ENCODE measurements around the gene IRAK1.

IRAK1 gene

GRCh38 chrX:154022108-154022507 lies 2.4 kb upstream of the IRAK1 start:
- no peak for DNase-seq (ENCODE audit: low read depth, low spot score)
- in situ Hi-C loops (cut with HindIII; ENCODE audit: low sequenced_read_pairs) = no loop called here
- no peak for TF ChIP-seq CTCF (IDR thresholded peaks at IDR 0.05; ENCODE audit: low read depth, low read length)
- H3K4me3 ChIP-seq (ENCODE audit: low read depth, low read length) = no peak overlapping the region

- in situ Hi-C loops (cut with HindIII; ENCODE audit: low sequenced_read_pairs) = no loop called here
- H3K4me3 ChIP-seq (ENCODE audit: low read depth, low read length) = no peak overlapping the region
- TF ChIP-seq CTCF (IDR thresholded peaks at IDR 0.05; ENCODE audit: low read depth, low read length) = no peak
- peak; percentile 59 for DNase-seq (ENCODE audit: low read depth, low spot score)
Measured at GRCh38 chrX:154021131-154021611, 1.5 kb upstream of the IRAK1 start.

GRCh38 chrX:154020536-154021115 lies 924 bp upstream of the IRAK1 start:
- peak overlapping the region; percentile 35 for H3K4me3 ChIP-seq (ENCODE audit: low read depth, low read length)
- TF ChIP-seq CTCF (IDR thresholded peaks at IDR 0.05; ENCODE audit: low read depth, low read length) = no peak
- no peak for DNase-seq (ENCODE audit: low read depth, low spot score)
- in situ Hi-C loops (cut with HindIII; ENCODE audit: low sequenced_read_pairs) = no loop called here

- no peak for DNase-seq (ENCODE audit: low read depth, low spot score)
- H3K4me3 ChIP-seq (ENCODE audit: low read depth, low read length) = peak overlapping the region; percentile 51
- in situ Hi-C loops (cut with HindIII; ENCODE audit: low sequenced_read_pairs) = no loop called here
- no peak for TF ChIP-seq CTCF (IDR thresholded peaks at IDR 0.05; ENCODE audit: low read depth, low read length)
Measured at GRCh38 chrX:154019061-154019621, 561 bp downstream of the IRAK1 start.

- no peak for DNase-seq (ENCODE audit: low read depth, low spot score)
- in situ Hi-C loops (cut with HindIII; ENCODE audit: low sequenced_read_pairs) = no loop called here
- no peak for TF ChIP-seq CTCF (IDR thresholded peaks at IDR 0.05; ENCODE audit: low read depth, low read length)
- H3K4me3 ChIP-seq (ENCODE audit: low read depth, low read length) = peak overlapping the region; percentile 51
Measured at GRCh38 chrX:154018518-154019060, 1.1 kb downstream of the IRAK1 start.

GRCh38 chrX:154017766-154018517 lies 1.8 kb downstream of the IRAK1 start:
- DNase-seq (ENCODE audit: low read depth, low spot score) = no peak
- in situ Hi-C loops (cut with HindIII; ENCODE audit: low sequenced_read_pairs) = no loop called here
- TF ChIP-seq CTCF (IDR thresholded peaks at IDR 0.05; ENCODE audit: low read depth, low read length) = no peak
- peak overlapping the region; percentile 51 for H3K4me3 ChIP-seq (ENCODE audit: low read depth, low read length)
